ENCODE measurements around the gene LRRC75A.

DNA sequence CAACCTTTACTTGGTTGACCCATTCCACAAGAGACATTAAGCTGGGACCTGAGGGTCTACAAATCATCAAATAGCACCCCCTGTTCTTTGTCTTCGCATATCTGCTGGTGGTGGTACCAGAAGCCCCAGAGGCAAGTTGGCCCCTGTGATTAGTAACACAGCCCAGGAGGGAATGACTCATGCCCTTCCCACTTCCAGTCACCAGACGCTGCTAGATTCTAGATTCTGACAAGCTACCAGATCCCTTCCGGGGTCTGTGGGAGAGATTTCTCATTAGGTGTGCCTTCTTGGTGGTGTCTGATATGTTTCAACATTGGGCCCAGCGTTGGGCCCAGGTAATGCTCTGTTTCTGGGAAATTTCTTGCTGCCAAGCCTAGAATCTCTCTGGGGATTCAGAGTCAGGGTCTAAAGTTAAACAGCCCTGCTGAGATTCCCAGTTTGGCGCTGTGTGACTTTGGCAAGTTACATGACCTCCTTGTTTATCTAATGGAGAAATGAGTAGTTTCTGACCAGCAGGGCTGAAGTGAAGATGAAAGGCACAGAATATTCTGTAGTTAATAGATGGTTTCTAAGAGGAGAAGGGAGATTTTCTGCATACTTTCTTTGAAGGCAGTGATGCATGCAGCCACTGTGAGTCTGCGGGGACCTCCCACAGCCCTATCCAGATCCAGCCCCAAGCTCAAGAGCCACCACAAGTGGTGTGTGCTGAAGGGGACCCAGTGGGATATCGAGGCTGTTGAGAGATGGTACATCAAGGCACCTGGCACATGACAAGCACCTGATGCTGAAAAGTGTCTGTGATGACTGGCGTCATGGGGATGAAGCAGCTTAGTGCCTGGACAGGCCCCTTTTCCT lies 72.7 kb downstream of the LRRC75A start:
- TF ChIP-seq GATA2 (IDR thresholded peaks at IDR 0.05; ENCODE audit: low read depth, low read length) (peak; percentile 51), GATA3 (IDR thresholded peaks at IDR 0.05; ENCODE audit: low read depth, low read length) (no peak)

Measured in SH-SY5Y (cell line).